ENCODE data around the gene PTPN20.
"Not testable (repeated sequence)": the region's sequence is repeated elsewhere in the genome, so short reads cannot be mapped to it uniquely, and the experiment has no call there.

- TF ChIP-seq, protein P1, sequence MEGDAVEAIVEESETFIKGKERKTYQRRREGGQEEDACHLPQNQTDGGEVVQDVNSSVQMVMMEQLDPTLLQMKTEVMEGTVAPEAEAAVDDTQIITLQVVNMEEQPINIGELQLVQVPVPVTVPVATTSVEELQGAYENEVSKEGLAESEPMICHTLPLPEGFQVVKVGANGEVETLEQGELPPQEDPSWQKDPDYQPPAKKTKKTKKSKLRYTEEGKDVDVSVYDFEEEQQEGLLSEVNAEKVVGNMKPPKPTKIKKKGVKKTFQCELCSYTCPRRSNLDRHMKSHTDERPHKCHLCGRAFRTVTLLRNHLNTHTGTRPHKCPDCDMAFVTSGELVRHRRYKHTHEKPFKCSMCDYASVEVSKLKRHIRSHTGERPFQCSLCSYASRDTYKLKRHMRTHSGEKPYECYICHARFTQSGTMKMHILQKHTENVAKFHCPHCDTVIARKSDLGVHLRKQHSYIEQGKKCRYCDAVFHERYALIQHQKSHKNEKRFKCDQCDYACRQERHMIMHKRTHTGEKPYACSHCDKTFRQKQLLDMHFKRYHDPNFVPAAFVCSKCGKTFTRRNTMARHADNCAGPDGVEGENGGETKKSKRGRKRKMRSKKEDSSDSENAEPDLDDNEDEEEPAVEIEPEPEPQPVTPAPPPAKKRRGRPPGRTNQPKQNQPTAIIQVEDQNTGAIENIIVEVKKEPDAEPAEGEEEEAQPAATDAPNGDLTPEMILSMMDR (IDR thresholded peaks at IDR 0.05), result not testable (repeated sequence)
- not testable (repeated sequence) for TF ChIP-seq POLR2A, EP300 (IDR thresholded peaks at IDR 0.05)
Measured at GRCh38 chr10:46963356-46963755, 52.1 kb downstream of the PTPN20 start.

Measured in tibial nerve (tissue), 4 donors.